Keratinocyte (primary cell): ENCODE results near the gene CST7. TPM values are rescaled to one million over a fixed set of nuclear protein-coding genes. Genes with fewer than 3 reads are reported as not detected.

ENCODE experiments used
- DNase-seq: peaks from one replicate; pipeline ENCODE4 v3.0.0-alpha.2; 2011; ENCODE audit warnings: low read depth, missing footprints, low spot score
- FAIRE-seq: peaks from 2 replicates; lab custom pipeline; 2011; peaks lifted over from hg19 to GRCh38; lab: Jason Lieb, UNC
- H2AFZ ChIP-seq: 2 replicates; pipeline ENCODE4 v1.6.0; 2012; ENCODE audit warnings: low read length, control low read depth, inconsistent platforms; ENCODE audit not compliant: control insufficient read depth
- H3K27ac ChIP-seq: 2 replicates; pipeline ENCODE4 v1.5.1; 2011; ENCODE audit warnings: low read length; ENCODE audit not compliant: control insufficient read depth, insufficient read depth
- H3K27me3 ChIP-seq: 3 replicates; pipeline ENCODE4 v1.6.0; 2011; ENCODE audit warnings: low read length; ENCODE audit not compliant: control insufficient read depth, insufficient read depth; ENCODE audit errors: extremely low read depth
- H3K36me3 ChIP-seq, 2 experiments: 2 replicates in 1 of 2; 3 replicates in 1 of 2; pipeline ENCODE4 v1.5.1; 2011; ENCODE audit warnings: low read length in 2 of 2, mild to moderate bottlenecking in 1 of 2; ENCODE audit not compliant: control insufficient read depth in 2 of 2, insufficient read depth in 2 of 2; ENCODE audit errors: extremely low read depth in 1 of 2
- H3K4me1 ChIP-seq: 3 replicates; pipeline ENCODE4 v1.5.1; 2011; ENCODE audit warnings: low read length; ENCODE audit not compliant: control insufficient read depth, insufficient read depth; ENCODE audit errors: extremely low read depth
- H3K4me2 ChIP-seq: 3 replicates; pipeline ENCODE4 v1.6.0; 2011; ENCODE audit warnings: low read depth, low read length; ENCODE audit not compliant: control insufficient read depth, insufficient read depth; ENCODE audit errors: extremely low read depth
- H3K4me3 ChIP-seq, 3 experiments: fragments of 200-600 bp in 1 of 3; sonication (generic) in 1 of 3; 2 replicates in 2 of 3; 3 replicates in 1 of 3; pipeline ENCODE4 v1.5.1; 2011 to 2016; ENCODE audit warnings: low read length in 3 of 3, mild to moderate bottlenecking in 3 of 3, control low read depth in 2 of 3, inconsistent platforms in 1 of 3, low read depth in 1 of 3, mixed read lengths in 1 of 3, mixed run types in 1 of 3, moderate library complexity in 1 of 3; ENCODE audit not compliant: control insufficient read depth in 2 of 3, insufficient read depth in 2 of 3; ENCODE audit errors: extremely low read depth in 1 of 3
- H3K79me2 ChIP-seq: 2 replicates; pipeline ENCODE4 v1.6.0; 2012; ENCODE audit warnings: low read length; ENCODE audit not compliant: control insufficient read depth, insufficient read depth
- H3K9ac ChIP-seq: 3 replicates; pipeline ENCODE4 v1.6.0; 2011; ENCODE audit warnings: low read length; ENCODE audit not compliant: control insufficient read depth, insufficient read depth; ENCODE audit errors: extremely low read depth
- H3K9me1 ChIP-seq: 3 replicates; pipeline ENCODE4 v1.6.0; 2011; ENCODE audit warnings: low read length; ENCODE audit not compliant: control insufficient read depth, insufficient read depth; ENCODE audit errors: extremely low read depth
- H3K9me3 ChIP-seq: 2 replicates; pipeline ENCODE4 v1.5.1; 2012; ENCODE audit warnings: low read depth, low read length; ENCODE audit not compliant: control insufficient read depth
- H4K20me1 ChIP-seq: 3 replicates; pipeline ENCODE4 v1.6.0; 2011; ENCODE audit warnings: low read length; ENCODE audit not compliant: control insufficient read depth, insufficient read depth; ENCODE audit errors: extremely low read depth
- CTCF ChIP-seq, 3 experiments: IDR thresholded peaks in 1 of 3; conservative IDR thresholded peaks in 1 of 3; optimal IDR thresholded peaks in 1 of 3; 2 replicates in 2 of 3; 3 replicates in 1 of 3; pipeline versions ENCODE3 to v1.5.1; 2011; ENCODE audit warnings: low read length in 3 of 3, mild to moderate bottlenecking in 3 of 3, moderate library complexity in 2 of 3, control low read depth in 1 of 3, inconsistent platforms in 1 of 3; ENCODE audit not compliant: insufficient read depth in 2 of 3; ENCODE audit errors: extremely low read depth in 1 of 3
- EZH2 ChIP-seq: IDR thresholded peaks from one replicate; pipeline ENCODE4 v1.6.1; 2012; ENCODE audit warnings: inconsistent platforms, mild to moderate bottlenecking, low read length, moderate library complexity
- dilution Hi-C: fragments of 300-500 bp; cut with MboI; formaldehyde crosslinking; loops from one replicate; pipeline ENCODE4 v1.7.0; 2020; ENCODE audit warnings: low sequenced_read_pairs; ENCODE audit not compliant: extremely low pct_ligation_motif_present
- polyA plus RNA-seq, 5 experiments: library from polyadenylated mRNA; depleted of rRNA in 3 of 5; stranded (reverse) in 3 of 5; stranded (forward) in 1 of 5; unstranded in 1 of 5; fragments of >200 nt; gene quantifications; 1 replicate in 1 of 5; 2 replicates in 3 of 5; 3 replicates in 1 of 5; pipeline versions ENCODE4 v1.2.1 to v1.2.3, GENCODE V29; 2011 to 2012; ENCODE audit warnings: missing spikeins in 2 of 5, low read depth in 1 of 5, low replicate concordance in 1 of 5

CST7 gene
- polyA plus RNA-seq, 1 donor (not counting 4 experiments of a cell fraction or from before 2014, with no cell fraction given), result not detected

GRCh38 chr20:24972341-24972740 is 23.3 kb downstream of the CST7 start:
- no peaks in the 10 kb centered on the region for H3K79me2 ChIP-seq
- H3K27me3 ChIP-seq, result no peaks in the 10 kb centered on the region
- TF ChIP-seq EZH2, result no peak
- no peak for TF ChIP-seq CTCF (optimal IDR thresholded peaks at IDR 0.05 in 1 of 3, IDR thresholded peaks at IDR 0.05 in 1 of 3, conservative IDR thresholded peaks at IDR 0.05 in 1 of 3; ENCODE audit: extremely low read depth in 1 of 3, insufficient read depth in 2 of 3, low read length in 3 of 3)
- no peak overlapping the region for H2AFZ ChIP-seq
- H3K9ac ChIP-seq, result no peak overlapping the region
- H3K4me2 ChIP-seq, result no peak overlapping the region
- DNase-seq (no peak), FAIRE-seq (no peak)
- H3K4me1 ChIP-seq, result no peaks in the 10 kb centered on the region
- H3K27ac ChIP-seq, result no peak overlapping the region
- dilution Hi-C loops, result no loop called here
- H4K20me1 ChIP-seq, result no peaks in the 10 kb centered on the region
- no peaks in the 10 kb centered on the region for H3K9me1 ChIP-seq
- no peak overlapping the region for H3K4me3 ChIP-seq
- no peaks in the 10 kb centered on the region for H3K9me3 ChIP-seq
- H3K36me3 ChIP-seq, result peaks cover 10 to 33% of the 10 kb centered on the region in 2 experiments

GRCh38 chr20:24977336-24977735 is 28.3 kb downstream of the CST7 start:
- Histone ChIP-seq H2AFZ (no peak overlapping the region), H3K27me3 (no peaks in the 10 kb centered on the region), H4K20me1 (no peaks in the 10 kb centered on the region), H3K4me3 (no peak overlapping the region), H3K4me2 (no peak overlapping the region), H3K79me2 (no peaks in the 10 kb centered on the region), H3K9ac (no peak overlapping the region), H3K36me3 (peaks cover 5 to 18% of the 10 kb centered on the region in 2 experiments), H3K9me1 (no peaks in the 10 kb centered on the region), H3K9me3 (peaks cover 5% of the 10 kb centered on the region), H3K4me1 (no peaks in the 10 kb centered on the region), H3K27ac (no peak overlapping the region)
- dilution Hi-C loops, result no loop called here
- DNase-seq (no peak), FAIRE-seq (no peak)
- TF ChIP-seq CTCF (optimal IDR thresholded peaks at IDR 0.05 in 1 of 3, IDR thresholded peaks at IDR 0.05 in 1 of 3, conservative IDR thresholded peaks at IDR 0.05 in 1 of 3; ENCODE audit: extremely low read depth in 1 of 3, insufficient read depth in 2 of 3, low read length in 3 of 3), result no peak
- TF ChIP-seq EZH2, result no peak
